ENCODE measurements around the gene CEP89.
"Not testable (repeated sequence)": the region's sequence is repeated elsewhere in the genome, so short reads cannot be mapped to it uniquely, and the experiment has no call there.

Gene CEP89

DNA sequence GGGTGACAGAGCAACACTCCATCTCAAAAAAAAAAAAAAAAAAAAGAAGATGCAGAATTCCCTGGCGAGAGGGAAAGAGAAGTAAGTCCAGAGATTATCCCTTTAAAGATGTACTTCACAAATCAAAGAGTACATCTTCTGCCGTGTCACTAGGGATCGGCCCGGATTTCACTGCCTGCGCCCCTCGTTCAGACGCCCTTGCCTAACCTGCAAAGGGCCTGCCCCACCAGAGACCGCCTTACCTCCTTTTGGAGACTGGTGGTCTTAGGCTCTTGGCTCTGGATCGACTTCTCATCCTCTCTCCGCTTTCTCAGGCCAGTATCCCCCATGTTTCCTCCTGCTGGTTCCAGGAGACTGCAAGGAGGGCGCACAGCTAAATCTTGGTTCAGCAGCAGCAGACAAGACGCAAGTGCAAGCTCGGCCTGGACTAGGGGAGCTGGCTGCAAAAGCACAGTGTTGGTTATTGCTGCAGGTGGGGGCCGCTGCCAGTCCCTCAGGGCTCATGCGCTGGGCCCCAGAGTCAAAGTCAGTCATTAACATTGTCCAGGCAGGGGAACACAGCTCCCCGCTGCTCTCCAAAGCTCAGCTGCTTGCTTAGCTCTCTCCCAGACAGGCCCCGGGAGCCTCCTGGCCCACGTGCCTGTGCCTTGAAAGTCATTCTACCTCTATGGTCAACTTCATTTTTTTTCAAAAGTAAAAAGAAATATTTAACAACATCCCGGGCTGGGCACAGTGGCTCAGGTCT lies 103.4 kb downstream of the CEP89 start:
- DNase-seq, result no peak

DNA sequence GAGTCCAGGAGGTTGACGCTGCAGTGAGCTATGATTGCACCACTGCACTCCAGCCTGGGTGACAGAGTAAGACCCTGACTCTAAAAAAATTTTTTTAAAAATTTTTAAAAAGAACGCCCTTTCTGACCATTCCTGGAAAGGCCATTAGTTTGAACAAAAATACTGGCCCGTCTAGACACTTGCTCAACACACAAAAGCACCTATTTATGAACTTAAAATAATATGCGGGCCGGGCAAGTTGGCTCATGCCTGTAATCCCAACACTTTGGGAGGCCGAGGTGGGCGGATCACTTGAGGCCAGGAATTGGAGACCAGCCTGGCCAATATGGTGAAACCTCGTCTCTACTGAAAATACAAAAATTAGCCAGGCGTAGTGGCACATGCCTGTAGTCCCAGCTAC lies 104.3 kb downstream of the CEP89 start:
- DNase-seq, result not testable (repeated sequence)

DNA sequence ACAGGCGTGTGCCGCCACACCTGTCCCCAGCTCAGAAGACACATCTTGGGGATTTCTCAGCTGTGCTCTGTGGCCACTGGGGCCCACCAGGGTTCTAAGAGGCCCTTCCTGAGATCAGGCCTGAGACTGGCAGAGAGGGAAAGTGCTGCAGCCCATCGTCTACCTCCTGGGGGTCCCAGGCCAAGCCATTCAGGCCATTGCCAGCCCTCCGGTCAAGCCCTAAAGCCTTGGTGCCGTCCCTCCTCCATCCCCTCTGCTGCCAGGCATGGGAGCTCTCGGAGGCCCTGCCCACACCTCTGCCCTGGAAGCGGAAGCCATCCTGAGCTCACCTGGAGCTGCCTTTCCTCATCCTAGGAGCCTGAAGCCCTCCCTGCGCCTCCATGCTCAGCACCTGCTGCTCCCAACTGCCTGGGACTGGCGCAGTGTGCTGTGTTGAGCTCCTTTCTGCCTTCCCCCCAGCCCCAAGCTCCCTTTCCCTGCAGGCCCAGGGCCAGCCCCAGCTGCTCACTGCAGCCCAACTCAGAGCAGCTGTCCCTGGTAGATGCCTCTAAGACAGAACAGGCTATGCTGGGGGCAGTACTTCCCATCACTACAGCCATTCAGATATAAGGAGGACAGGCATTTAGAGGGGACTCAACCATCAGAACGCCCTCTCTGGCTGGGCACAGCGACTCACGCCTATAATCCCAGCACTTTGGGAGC lies 105.0 kb downstream of the CEP89 start:
- DNase-seq, result no peak

DNA sequence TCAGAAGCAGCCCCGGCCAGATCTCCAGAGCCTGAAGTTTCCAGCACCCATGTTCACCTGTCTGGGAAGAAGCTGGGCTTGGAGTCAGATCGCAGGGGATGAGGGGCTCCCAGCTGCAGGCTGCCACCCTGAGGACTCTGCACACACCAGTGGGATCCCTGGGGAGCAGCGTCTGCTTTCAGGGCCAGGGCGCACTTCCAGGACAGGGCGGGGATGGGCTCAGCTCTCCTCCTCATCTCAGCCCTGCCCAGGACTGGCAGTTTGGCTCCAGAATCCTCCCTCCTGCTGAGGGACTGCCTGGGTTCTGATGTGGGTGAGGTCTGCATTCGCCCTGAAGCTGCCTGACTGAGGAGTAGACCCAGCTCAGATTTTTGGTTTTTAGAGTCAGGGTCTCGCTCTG lies 105.7 kb downstream of the CEP89 start:
- no peak for DNase-seq

DNA sequence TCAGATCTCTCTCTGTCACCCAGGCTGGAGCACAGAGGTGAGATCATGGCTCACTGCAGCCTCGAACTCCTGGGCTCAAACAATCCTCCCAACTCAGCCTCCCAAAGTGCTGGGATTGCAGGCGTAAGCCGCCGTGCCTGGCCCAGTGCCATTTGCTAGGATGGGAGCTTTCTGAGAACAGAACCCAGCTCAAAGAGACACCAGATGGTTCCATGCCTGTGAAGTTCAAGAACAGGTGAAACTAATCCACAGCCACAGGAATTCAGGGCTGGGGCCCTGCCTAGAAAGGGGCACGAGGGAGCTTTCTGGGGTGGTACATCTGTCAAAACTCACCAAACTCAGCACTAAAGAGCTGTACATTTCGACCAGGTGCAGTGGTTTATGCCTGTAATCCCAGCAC lies 106.4 kb downstream of the CEP89 start:
- no peak for DNase-seq

DNA sequence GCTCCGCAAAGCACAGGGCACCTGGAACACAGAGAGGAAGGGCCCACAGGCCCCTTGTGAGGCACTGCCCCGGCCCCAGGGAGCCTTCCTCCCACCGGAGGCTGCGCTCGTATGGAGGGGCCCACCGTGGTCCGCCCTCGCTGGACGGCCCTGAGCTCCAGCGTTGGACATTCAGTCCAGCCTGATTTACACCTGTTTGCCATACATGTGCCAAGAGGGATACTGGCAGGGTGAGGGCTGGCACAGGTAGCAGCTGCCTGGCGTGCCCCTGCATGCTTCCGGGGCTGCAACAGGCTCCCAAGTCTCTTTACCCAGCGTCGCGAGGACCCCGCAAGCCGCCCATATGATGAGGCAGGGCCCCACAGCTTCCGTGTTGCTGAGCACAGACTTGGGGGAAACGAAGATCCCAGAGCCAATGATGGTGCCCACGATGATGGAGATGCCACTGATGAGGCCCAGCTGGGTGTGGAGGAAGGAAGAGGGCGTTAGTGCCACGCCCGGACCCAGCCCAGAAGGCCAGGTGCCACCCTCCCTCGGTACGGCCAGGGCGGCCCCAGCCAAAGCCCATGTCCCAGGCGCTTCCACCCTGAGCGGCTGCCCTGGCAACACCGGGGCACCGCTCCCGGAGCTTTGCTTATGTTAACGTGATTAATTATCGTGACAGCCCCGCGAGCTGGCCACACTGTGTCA lies 107.3 kb downstream of the CEP89 start:
- DNase-seq, result no peak

DNA sequence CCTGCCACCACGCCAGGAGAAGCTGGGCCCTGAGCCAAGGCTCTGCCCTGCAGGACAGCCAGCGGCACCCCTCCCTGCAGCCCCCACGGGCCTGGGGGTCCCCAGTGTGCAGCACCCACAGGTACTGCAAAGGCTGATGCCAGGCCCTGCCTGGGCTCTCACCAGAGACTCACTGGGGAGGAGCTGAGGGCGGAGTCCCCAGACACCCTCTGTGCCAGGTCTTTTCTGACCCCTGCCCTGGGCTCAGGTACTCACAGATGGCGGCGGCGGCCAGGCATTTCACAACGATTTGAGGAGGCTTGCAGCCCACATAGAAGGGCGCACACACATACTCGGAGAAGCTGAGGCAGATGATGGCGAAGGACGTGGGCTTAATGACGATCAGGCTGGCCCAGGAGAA lies 107.9 kb downstream of the CEP89 start:
- DNase-seq, result no peak

DNA sequence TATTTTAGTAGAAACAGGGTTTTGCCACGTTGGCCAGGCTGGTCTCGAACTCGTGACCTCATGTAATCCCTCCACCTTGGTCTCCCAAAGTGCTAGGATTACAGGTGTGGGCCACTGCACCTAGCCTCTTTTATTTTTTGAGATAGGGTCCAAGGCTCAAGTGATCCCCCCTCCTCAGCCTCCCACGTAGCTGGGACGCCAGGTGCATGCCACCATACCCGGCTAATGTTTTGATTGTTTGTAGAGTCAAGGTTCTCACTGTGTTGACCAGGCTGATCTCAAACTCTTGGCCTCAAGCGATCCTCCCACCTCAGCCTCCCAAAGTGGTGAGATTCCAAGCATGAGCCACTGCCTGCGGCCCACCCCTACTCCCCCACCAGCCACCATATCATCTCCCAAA lies 108.5 kb downstream of the CEP89 start:
- no peak for DNase-seq

DNA sequence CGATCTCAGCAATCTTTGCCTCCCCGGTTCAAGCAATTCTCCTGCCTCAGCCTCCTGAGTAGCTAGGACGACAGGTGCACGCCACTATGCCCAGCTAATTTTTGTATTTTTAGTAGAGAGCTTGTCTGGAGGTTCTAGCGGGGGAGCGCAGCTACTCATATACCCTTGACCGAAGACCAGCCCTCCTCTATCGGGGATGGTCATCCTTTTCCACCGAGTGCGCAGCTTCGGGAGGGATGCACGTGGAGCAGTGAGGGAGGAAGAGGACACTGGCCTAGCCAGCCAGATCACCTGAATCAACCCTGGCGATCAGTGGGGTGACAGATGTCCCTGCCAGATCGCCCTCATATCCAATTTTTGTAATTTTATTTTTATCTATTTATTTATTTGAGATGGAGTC lies 109.0 kb downstream of the CEP89 start:
- DNase-seq, result no peak

- DNase-seq, result no peak
Measured at GRCh38 chr19:32862173-32862572, 109.6 kb downstream of the CEP89 start.

GRCh38 chr19:32861596-32861995 lies 110.2 kb downstream of the CEP89 start:
- DNase-seq, result no peak

DNA sequence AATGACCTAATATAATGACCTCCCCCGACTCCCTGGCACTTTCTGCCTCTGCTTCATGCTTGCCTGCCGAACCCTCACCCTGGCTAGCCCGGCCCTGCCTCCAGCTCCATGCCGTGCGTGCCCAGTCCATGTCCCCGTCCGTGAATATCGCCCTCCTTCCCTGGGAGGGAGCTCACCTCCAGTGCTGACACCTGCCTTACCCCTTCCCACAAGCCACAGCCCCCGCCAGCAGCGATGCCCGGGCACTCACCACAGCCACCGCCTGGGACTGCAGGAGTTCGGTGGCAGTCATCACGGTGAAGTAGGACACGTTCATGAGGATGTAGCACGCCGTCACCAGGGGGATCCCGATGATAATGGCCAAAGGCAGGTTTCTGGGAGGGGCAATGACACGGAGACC lies 112.2 kb downstream of the CEP89 start:
- no peak for DNase-seq

DNA sequence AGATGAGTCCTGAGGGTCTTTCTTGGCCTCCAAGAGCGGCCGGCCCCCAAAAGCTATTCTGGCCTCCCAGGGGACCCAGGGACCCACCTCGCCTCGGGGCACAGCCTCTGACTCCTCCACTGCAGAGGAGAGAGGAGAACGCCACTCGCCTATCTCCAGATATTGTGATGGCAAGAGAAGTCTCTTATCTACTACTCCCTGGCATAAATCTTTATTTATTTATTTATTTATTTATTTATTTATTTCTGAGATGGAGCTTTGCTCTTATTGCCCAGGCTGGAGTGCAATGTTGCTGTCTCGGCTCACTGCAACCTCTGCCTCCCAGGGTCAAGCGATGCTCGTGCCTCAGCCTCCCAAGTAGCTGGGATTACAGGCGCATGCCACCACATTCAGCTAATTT lies 113.2 kb downstream of the CEP89 start:
- DNase-seq, result no peak

GRCh38 chr19:32858155-32858554 lies 113.6 kb downstream of the CEP89 start:
- DNase-seq, result no peak

- DNase-seq, result no peak
Measured at GRCh38 chr19:32857584-32857983, 114.2 kb downstream of the CEP89 start.

- not testable (repeated sequence) for DNase-seq
Measured at GRCh38 chr19:32856818-32857217, 114.9 kb downstream of the CEP89 start.

DNA sequence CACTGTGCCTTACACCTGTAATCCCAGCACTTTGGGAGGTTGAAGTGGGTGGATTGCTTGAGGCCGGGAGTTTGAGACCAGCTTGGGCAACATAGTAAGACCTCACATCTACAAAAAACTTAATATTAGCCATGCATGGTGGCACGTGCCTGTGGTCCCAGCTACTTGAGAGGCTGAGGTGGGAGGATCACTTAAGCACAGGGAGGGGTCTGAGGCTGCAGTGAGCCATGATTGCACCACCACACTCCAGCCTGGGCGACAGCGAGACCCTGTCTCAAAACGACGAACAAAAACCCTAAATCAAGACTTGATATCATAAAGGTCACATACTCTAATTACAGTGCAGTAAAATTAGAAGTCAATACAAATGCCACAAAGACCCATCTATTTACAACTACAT lies 119.5 kb downstream of the CEP89 start:
- DNase-seq, result no peak

DNA sequence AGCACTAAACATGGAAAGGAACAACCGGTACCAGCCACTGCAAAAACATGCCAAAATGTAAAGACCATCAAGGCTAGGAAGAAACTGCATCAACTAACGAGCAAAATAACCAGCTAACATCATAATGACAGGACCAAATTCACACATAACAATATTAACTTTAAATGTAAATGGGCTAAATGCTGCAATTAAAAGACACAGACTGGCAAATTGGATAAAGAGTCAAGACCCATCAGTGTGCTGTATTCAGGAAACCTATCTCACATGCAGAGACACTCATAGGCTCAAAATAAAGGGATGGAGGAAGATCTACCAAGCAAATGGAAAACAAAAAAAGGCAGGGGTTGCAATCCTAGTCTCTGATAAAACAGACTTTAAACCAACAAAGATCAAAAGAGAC lies 123.7 kb downstream of the CEP89 start:
- not testable (repeated sequence) for DNase-seq

DNA sequence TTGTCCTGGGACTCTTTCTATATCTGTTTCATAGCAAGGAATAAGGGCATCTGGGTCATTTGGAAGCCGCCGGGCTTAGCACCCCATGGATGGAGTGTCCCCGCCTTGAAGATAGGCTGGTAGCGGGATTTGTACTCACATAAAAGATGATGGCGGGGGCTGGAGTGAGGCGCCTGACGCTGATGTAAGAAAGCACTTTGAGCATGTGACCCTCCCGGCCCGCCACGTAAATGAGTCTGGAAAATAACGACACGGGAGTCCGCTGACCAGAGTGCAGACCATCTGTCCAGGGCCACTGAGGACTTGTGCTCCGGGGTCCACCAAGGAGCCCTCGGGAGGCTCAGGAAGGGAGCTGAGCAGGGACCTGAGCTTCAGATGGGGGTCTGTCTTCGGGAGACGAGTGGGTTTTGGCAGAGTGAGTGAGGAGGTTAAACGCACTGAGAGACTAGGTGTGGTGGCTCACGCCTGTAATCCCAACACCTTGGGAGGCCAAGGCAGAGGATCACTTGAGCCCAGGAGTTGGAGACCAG lies 128.0 kb downstream of the CEP89 start:
- no peak for DNase-seq

GRCh38 chr19:32842061-32842460 lies 129.7 kb downstream of the CEP89 start:
- no peak for DNase-seq

- DNase-seq, result no peak
Measured at GRCh38 chr19:32837531-32837930, 134.2 kb downstream of the CEP89 start.

- DNase-seq, result not testable (repeated sequence)
Measured at GRCh38 chr19:32833388-32833787, 138.4 kb downstream of the CEP89 start.

DNA sequence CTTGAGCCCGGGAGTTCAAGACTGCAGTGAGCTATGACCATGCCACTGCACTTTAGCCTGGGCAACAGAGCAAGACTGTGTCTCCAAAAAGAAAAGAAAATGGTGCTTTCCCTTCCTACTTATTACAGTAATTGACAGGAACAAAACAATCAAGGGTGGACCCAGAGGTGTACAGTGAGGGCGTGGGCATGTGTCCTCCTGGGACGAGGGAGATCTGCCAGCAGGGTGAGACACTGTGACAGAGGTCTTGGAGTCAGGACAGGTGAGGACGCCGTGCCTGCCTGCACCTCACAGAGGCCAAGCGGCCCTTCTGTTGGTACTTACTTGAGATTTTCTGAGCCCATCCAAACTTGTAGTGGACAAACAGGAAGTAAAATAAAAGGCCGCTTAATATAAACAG lies 138.9 kb downstream of the CEP89 start:
- DNase-seq, result not testable (repeated sequence)

DNA sequence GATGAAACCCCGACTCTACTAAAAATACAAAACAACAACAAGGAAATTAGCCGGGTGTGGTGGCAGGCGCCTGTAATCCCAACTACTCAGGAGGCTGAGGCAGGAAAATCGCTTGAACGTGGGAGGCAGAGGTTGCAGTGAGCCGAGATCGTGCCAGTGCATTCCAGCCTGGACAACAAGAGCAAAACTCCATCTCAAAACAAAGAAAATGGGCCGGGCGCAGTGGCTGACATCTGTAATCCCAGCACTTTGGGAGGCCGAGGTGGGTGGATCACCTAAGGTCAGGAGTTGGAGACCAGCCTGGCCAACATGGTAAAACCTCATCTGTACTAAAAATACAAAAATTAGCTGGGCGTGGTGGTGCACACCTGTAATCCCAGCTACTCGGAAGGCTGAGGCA lies 139.7 kb downstream of the CEP89 start:
- not testable (repeated sequence) for DNase-seq
